ENCODE measurements around the gene WDR12. TPM values are rescaled to one million over a fixed set of nuclear protein-coding genes. Genes with fewer than 3 reads are reported as not detected.
A peak's percentile ranks its signal among the peaks of the same experiment; 100 is the strongest.
"Not testable (repeated sequence)": the region's sequence is repeated elsewhere in the genome, so short reads cannot be mapped to it uniquely, and the experiment has no call there.

Gene WDR12
- total and polyA plus RNA-seq, 4 donors: 9.4 to 36.1 (median 16.3) TPM

- Histone ChIP-seq H3K9me3 (ENCODE audit: control insufficient read depth in 4 of 4, insufficient read depth in 3 of 4, low read length in 3 of 4) (no peaks in the 10 kb centered on the region), H3K36me3 (ENCODE audit: control insufficient read depth in 4 of 4, insufficient read depth in 4 of 4, low read length in 4 of 4) (peaks cover 0 to 4% (median 2%) of the 10 kb centered on the region in 4 donors), H3K9ac (ENCODE audit: insufficient read depth in 1 of 2, low read length in 2 of 2) (peak overlapping the region; percentile 58 to 91), H3K27ac (ENCODE audit: low read depth in 1 of 2, low read length in 1 of 2) (peak overlapping the region; percentile 69 to 98), H3K4me3 (peak overlapping the region; percentile 62), H3K27me3 (ENCODE audit: control insufficient read depth in 3 of 3, insufficient read depth in 3 of 3, low read length in 2 of 3) (no peaks in the 10 kb centered on the region), H3K4me1 (ENCODE audit: control insufficient read depth in 5 of 5, insufficient read depth in 5 of 5, low read length in 5 of 5) (peaks cover 0 to 11% (median 5%) of the 10 kb centered on the region in 5 donors)
- peak; percentile 7 for ATAC-seq (ENCODE audit: insufficient read depth, low FRiP score)
- no peak for TF ChIP-seq CTCF (IDR thresholded peaks at IDR 0.05; ENCODE audit: control extremely low read depth, extremely low read depth)
- WGBS, 2 donors: 0% methylated on average over 8 of the region's 8 CpGs
- DNase-seq: no peak
Measured at GRCh38 chr2:202911203-202911511, 316 bp downstream of the WDR12 start.

- no peak for TF ChIP-seq CTCF (IDR thresholded peaks at IDR 0.05; ENCODE audit: control extremely low read depth, extremely low read depth)
- H3K9me3 ChIP-seq (ENCODE audit: control insufficient read depth in 4 of 4, insufficient read depth in 3 of 4, low read length in 3 of 4): no peaks in the 10 kb centered on the region
- H3K27ac ChIP-seq (ENCODE audit: low read depth in 1 of 2, low read length in 1 of 2): no peak overlapping the region
- 13 to 15% methylated on average over 3 of the region's 3 CpGs for WGBS, 2 donors
- H3K9ac ChIP-seq (ENCODE audit: insufficient read depth in 1 of 2, low read length in 2 of 2): peak overlapping the region in 1 of 2 donors; percentile 91
- H3K27me3 ChIP-seq (ENCODE audit: control insufficient read depth in 3 of 3, insufficient read depth in 3 of 3, low read length in 2 of 3): no peaks in the 10 kb centered on the region
- peaks cover 0 to 5% (median 3%) of the 10 kb centered on the region in 4 donors for H3K36me3 ChIP-seq (ENCODE audit: control insufficient read depth in 4 of 4, insufficient read depth in 4 of 4, low read length in 4 of 4)
- peaks cover 0 to 11% (median 5%) of the 10 kb centered on the region in 5 donors for H3K4me1 ChIP-seq (ENCODE audit: control insufficient read depth in 5 of 5, insufficient read depth in 5 of 5, low read length in 5 of 5)
- no peak for ATAC-seq (ENCODE audit: insufficient read depth, low FRiP score)
- no peak overlapping the region for H3K4me3 ChIP-seq
- no peak for DNase-seq
Measured at GRCh38 chr2:202910698-202911097, 775 bp downstream of the WDR12 start.

GRCh38 chr2:202910250-202910649 lies 1.2 kb downstream of the WDR12 start:
- H3K36me3 ChIP-seq (ENCODE audit: control insufficient read depth in 4 of 4, insufficient read depth in 4 of 4, low read length in 4 of 4); DNase-seq; ATAC-seq (ENCODE audit: insufficient read depth, low FRiP score); H3K9ac ChIP-seq (ENCODE audit: insufficient read depth in 1 of 2, low read length in 2 of 2); H3K9me3 ChIP-seq (ENCODE audit: control insufficient read depth in 4 of 4, insufficient read depth in 3 of 4, low read length in 3 of 4); H3K27ac ChIP-seq (ENCODE audit: low read depth in 1 of 2, low read length in 1 of 2); H3K4me3 ChIP-seq; H3K27me3 ChIP-seq (ENCODE audit: control insufficient read depth in 3 of 3, insufficient read depth in 3 of 3, low read length in 2 of 3): not testable (repeated sequence)
- 91 to 92% methylated on average over 5 of the region's 5 CpGs for WGBS, 2 donors
- H3K4me1 ChIP-seq (ENCODE audit: control insufficient read depth in 5 of 5, insufficient read depth in 5 of 5, low read length in 5 of 5): peaks cover 0 to 11% (median 5%) of the 10 kb centered on the region in 5 donors

GRCh38 chr2:202909394-202910192 lies 1.9 kb downstream of the WDR12 start:
- TF ChIP-seq CTCF (IDR thresholded peaks at IDR 0.05; ENCODE audit: control extremely low read depth, extremely low read depth): no peak
- Histone ChIP-seq H3K4me3 (no peak overlapping the region), H3K27ac (ENCODE audit: low read depth in 1 of 2, low read length in 1 of 2) (no peak overlapping the region), H3K4me1 (ENCODE audit: control insufficient read depth in 5 of 5, insufficient read depth in 5 of 5, low read length in 5 of 5) (peaks cover 0 to 11% (median 5%) of the 10 kb centered on the region in 5 donors), H3K36me3 (ENCODE audit: control insufficient read depth in 4 of 4, insufficient read depth in 4 of 4, low read length in 4 of 4) (peaks cover 0 to 6% (median 5%) of the 10 kb centered on the region in 4 donors), H3K9me3 (ENCODE audit: control insufficient read depth in 4 of 4, insufficient read depth in 3 of 4, low read length in 3 of 4) (no peaks in the 10 kb centered on the region), H3K9ac (ENCODE audit: insufficient read depth in 1 of 2, low read length in 2 of 2) (no peak overlapping the region), H3K27me3 (ENCODE audit: control insufficient read depth in 3 of 3, insufficient read depth in 3 of 3, low read length in 2 of 3) (no peaks in the 10 kb centered on the region)
- 93 to 94% methylated on average over 6 of the region's 6 CpGs for WGBS, 2 donors
- ATAC-seq (ENCODE audit: insufficient read depth, low FRiP score): no peak
- no peak for DNase-seq
